B cell (primary cell): ENCODE measurements around the gene CCDC97.

Source experiments
- CTCF ChIP-seq: fragments of 200-600 bp; IDR thresholded peaks from one replicate; pipeline ENCODE4 v1.8.0; 2022; ENCODE audit warnings: antibody characterized with exemption, mild to moderate bottlenecking
- EZH2 ChIP-seq: IDR thresholded peaks from 2 replicates; pipeline ENCODE4 v1.6.1; 2012; ENCODE audit warnings: borderline replicate concordance, low read depth, mild to moderate bottlenecking, moderate library complexity, low read length; ENCODE audit not compliant: insufficient read depth, poor library complexity, severe bottlenecking

GRCh38 chr19:41263042-41263849 lies 46.7 kb upstream of the CCDC97 start:
- no peak for TF ChIP-seq CTCF
- no peak for TF ChIP-seq EZH2
